ENCODE results near the gene DHODH. TPM values are rescaled to one million over a fixed set of nuclear protein-coding genes. Genes with fewer than 3 reads are reported as not detected.

Gene DHODH
- total RNA-seq, 1 donor from 2014 or later, result 5.8 TPM

DNA sequence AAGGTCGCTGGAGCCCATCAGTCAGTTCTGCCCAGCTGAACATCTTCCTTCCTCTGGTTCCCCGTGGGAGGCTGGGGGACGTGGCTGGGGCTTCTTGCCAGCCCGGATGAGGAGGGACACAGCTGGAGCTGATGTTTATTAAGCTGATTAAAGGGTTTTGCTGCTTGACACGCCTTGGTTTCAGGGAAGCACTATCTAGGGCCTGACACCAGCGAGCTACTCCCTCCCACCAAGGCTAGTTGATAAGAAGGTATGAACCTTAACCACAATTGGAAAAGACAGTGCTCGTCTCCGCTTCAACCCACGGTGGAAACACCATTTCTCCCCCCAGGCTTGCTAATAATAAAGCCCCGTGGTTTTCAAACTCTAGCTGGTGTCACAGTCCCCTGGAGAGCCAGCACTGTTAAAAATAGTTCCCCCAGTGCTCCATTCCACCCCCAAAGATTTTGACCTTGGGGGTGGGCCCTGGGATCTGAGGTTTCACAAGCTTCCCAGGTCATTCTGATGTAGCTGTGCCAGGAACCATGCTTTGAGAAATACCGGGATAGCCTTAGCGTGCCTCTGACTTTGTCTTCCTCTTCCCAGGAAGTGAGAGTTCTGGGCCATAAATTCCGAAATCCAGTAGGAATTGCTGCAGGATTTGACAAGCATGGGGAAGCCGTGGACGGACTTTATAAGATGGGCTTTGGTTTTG, 5.5 kb downstream of the DHODH start:
- DNase-seq (ENCODE audit: low spot score), result no peak

DNA sequence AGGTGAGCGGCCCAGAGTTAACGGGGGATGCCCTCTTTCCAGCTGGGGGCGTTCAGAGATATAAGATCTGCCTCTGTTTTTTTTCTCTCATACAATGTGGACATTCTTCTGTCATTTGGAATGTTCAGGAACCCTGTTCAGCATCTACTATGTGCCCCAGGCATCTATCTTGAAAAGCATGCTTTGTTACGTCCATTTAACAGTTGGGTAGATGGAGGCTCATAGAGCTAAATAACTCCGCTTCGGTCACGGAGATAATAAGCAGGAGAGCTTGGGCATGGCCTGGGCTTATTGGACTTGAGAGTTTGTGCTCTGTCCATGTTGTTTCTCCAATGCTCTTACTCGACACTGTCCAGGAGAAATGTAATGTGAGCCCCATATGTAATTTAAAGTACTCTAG, 6.1 kb downstream of the DHODH start:
- DNase-seq (ENCODE audit: low spot score), result no peak

DNA sequence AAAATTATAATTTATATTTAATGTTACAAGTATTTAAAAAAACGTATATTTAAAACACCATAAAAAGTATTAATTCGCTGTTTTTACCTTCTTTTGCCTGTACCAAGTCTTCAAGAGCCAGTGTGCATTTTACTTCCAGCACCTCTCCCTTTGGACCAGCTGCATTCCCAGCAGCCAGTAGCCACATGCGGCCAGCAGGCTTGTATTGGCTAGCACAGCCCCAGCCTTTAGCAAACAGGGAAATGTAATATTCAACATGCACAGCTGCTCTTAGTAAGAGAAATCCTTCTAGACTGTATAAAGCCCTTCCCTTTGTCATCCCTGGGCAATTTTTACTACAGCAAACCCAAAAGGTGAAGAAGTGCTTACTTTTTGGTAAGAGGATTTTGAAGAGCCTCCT, 6.6 kb downstream of the DHODH start:
- DNase-seq (ENCODE audit: low spot score), result peak; percentile 32

GRCh38 chr16:72018470-72018869, 9.9 kb downstream of the DHODH start:
- DNase-seq (ENCODE audit: low spot score), result no peak

GRCh38 chr16:72021043-72021442, 12.5 kb downstream of the DHODH start:
- no peak for DNase-seq (ENCODE audit: low spot score)

- no peak for DNase-seq (ENCODE audit: low spot score)
Observed at GRCh38 chr16:72022127-72022526, 13.6 kb downstream of the DHODH start.

DNA sequence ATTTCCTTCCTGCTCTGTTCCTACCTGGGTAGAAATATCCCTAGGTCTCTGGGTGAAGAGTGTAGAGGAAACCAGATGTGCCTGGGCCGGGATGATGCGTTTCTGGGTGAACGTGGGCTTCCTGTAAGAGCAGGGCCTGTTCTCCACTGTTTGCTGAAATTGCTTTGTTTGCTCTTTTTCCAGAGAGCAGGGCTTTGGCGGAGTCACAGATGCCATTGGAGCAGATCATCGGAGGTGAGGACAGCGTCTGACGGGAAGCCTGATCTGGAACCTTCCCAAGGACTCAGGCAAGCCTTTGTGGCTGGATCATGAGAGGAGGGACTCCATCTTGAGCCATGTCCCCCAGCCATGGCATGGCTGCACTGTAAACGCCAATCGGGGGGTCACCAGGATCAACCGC, 15.4 kb downstream of the DHODH start:
- DNase-seq (ENCODE audit: low spot score), result no peak

- DNase-seq (ENCODE audit: low spot score), result no peak
Observed at GRCh38 chr16:72024862-72025382, 16.4 kb downstream of the DHODH start.

DNA sequence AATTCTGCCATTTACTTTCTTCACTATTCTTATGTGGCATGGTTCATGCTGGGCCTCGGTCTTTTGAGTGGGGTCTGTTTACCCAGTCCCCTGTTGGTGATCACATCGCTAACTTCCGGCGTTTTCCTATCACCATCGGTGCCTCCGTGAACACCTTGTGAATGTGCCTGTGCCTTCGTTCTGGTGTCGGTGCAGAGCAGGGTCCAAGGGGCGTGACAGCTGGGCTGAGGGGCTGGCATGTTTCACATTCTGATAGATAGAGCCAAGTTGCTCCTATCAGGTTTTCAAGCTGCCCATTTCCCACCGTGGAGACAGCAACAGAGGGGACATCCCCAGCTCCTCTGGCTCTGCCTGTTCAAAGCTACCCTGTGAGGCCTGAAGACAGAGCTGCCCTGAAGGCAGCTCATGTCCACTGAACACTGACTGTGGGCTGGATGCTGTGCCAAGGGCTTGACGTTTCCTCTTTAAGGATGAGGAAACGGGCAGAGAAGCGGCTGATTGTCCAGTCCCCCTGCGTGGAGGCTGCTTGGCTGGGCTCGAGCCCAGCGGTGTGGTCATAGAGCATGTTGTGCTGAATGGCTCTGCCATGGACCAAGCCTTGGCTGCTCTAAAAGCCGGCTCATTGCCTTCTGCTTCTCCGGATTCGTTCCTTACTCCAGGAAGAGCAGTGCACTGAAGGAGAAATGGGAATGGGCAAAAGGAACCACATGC, 17.0 kb downstream of the DHODH start:
- no peak for DNase-seq (ENCODE audit: low spot score)

DNA sequence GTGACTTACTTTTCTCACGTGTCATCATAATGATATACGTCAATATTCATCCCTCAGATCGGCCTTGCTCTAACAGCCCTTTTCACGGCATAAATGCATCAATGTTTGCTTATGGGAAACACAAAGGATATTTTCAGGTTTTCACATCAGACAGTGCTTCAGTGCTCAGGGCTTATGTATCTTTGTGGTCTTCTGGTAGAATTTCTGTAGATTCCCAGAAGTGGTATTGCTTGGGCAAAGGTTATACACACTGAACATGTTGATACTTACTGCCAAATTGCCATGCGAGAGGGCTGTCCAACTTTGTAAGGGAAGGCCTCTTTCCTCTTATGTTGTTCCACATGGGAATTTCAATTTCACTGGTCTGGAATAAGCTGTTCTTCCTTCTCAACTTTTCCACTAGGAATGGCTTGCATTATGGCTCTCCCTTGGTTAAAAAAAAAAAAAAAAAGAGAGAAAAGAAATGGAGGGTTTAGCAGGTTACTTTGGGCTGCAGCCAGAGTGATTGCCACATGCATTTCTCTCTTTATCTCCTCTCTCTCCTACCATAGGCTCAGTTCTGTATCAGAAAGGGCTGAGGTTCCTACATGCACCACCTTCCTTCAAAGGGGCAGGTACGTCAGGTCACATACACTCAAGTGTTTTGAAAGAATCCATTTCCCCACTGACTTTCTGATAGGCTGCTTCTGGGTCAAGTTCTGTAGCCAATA, 19.3 kb downstream of the DHODH start:
- DNase-seq (ENCODE audit: low spot score), result no peak

DNA sequence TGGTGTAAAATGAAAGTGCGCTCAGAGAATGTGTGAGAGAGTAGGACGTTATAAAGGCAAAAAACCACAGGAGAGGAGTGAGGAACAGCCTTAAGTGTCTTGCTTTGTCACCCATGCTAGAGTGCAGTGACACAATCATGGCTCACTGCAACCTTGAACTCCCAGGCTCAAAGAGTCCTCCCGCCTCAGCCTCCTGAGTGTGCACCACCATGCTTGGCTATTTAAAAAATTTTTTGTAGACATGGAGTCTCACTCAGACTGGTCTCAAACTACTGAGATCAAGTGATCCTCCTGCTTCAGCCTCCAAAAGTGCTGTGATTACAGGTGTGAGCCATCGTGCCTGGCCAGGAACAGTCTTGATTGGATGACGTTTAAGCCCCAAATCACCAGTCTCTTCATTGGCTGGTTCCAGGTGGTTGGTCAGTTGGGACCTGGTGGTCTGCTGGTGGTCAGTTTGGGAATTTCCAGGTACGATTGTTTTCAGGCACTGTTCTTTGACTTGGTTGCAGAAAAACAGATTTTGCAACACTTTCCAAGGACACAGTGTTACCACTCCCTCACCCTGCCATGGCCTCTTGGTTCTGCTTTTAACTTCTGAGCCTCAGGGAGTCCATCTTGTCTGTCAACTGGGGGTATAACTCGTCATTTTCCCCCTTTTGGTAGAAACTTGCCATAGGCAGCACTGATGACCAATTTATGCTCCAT, 21.2 kb downstream of the DHODH start:
- DNase-seq (ENCODE audit: low spot score), result no peak

DNA sequence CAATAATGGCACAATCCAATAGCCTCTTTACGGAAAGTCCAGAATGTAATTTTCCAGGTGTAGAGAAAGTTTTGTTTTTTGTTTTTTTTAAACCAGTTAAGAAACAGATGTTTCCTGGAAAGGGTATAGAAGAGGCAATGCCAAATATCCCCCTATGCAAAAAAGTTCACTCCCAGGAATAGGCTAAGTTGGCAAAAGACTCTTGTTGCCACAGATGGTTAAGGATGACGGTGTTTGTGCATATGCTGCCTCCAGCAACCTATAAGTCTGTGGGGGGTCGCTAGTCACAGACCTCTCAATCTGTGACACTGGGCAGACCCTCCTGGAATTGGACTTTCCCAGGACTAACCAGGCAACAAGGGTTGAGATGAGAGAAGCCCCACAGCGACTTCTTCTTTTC, 24.9 kb downstream of the DHODH start:
- no peak for DNase-seq (ENCODE audit: low spot score)

GRCh38 chr16:72036098-72036497, 27.6 kb downstream of the DHODH start:
- no peak for DNase-seq (ENCODE audit: low spot score)

DNA sequence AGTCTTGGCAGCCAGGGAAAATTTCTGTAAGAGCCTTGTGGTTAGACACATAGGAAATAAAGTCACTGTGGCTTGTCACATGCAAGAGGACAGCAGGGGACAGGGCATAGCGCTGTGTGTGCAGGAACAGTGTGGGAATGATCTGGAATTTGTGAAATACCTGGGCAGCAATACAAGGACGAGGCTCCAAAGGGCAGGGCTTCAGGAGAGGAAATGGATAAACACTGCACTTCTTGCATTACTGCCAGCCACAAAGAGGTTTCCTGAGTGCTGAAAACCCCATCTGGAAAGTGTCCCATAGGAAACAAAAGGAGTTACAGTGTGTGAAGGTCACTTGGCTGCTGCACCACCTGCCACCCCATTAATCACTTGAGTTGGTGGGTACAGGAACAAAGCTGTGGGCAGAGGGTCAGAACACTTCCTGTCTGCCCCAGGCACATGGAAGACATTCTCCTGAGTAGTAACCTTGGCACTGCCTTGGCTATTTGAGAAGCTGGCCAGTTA, 33.7 kb downstream of the DHODH start:
- DNase-seq (ENCODE audit: low spot score), result no peak

DNA sequence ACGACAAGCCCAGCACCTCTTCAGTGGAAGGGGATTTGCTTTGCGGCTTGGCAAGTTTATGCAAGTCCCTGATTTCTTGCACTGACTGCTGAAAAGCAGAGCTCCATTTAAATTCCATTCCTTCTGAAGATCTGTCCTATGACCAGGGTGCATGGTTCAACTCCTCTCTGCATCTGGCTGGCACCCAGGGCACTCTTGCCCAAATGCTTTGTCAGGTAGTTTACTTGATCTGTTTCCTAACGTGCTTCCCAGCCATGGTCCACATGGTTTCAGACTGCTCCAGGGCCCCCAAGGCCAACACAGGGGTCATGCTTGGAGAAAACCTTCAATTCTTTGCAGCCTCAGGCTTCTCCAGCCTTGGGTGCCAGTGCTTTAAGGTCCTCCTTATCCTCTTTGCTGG, 34.5 kb downstream of the DHODH start:
- DNase-seq (ENCODE audit: low spot score), result no peak

DNA sequence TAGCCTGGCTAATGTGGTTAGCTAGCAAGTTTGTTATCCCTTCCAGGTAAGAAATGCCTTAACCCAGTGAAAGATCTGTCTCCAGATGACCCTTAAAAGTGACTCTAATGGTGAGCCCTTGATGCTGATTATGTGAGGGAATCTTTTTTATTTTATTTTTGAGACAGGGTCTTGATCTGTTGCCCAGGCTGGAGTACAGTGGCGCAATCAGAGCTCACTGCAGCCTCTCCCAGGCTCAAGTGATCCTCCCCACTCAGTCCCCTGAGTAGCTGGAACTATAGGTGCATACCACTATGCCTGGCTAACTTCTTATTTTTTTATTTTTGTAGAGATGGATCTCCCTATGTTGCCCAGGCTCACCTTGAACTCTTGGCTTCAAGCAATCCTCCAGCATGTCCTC, 35.0 kb downstream of the DHODH start:
- no peak for DNase-seq (ENCODE audit: low spot score)

- DNase-seq (ENCODE audit: low spot score), result no peak
Observed at GRCh38 chr16:72044296-72044695, 35.8 kb downstream of the DHODH start.

GRCh38 chr16:72044825-72045359, 36.3 kb downstream of the DHODH start:
- no peak for DNase-seq (ENCODE audit: low spot score)

DNA sequence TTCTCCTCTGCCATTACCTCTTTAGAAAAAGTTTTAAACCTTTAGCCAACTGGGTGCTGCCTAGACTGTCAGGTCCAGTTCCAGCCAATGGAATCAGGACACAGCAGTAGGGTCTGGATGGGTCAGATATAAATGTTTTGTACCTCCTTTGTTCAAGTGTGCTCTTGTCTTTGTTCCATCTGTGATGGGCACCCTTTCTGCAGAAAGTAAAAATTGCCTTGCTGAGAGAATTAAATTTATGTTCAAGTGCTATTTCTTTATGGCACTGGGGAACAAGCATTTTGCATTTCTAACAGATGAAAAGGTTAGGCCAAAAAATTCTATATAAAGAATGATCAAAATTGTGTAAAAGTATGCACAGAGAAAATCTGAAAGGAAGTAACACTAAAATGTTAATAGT, 40.6 kb downstream of the DHODH start:
- no peak for DNase-seq (ENCODE audit: low spot score)

GRCh38 chr16:72050769-72051464, 42.4 kb downstream of the DHODH start:
- no peak for DNase-seq (ENCODE audit: low spot score)

DNA sequence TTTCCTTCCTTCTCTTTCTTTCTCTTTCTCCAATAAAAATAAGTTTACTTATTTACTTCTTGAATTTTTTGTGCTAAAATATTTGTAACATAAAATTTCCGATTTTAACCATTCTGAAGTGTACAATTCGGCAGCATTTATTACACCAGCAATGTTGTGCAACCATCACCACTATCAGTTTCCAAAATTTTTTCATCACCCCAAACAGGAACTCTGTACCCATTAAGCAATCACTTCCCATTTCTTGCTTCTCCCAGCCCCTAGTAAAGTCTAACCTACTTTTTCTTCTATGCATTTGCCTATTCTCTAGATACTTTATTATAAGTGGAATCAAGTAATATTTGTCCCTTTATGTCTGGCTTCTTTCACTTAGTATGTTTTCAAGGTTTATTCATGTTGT, 43.3 kb downstream of the DHODH start:
- DNase-seq (ENCODE audit: low spot score), result no peak
